Peyer's patch (tissue), 4 donors: ENCODE measurements around the gene RIMBP2.

Source experiments
- CTCF ChIP-seq, 6 experiments: fragments of 450-650 bp in 4 of 6; fragments of 200-600 bp in 2 of 6; sonication (generic) in 1 of 6; IDR thresholded peaks; one replicate each; pipeline ENCODE4 v1.5.1; 2017 to 2019; ENCODE audit warnings: antibody characterized with exemption in 6 of 6, mild to moderate bottlenecking in 3 of 6, moderate library complexity in 1 of 6
- POLR2A ChIP-seq, 2 donors: fragments of 450-650 bp; IDR thresholded peaks; one replicate each; pipeline ENCODE4 v1.5.1; 2017; ENCODE audit warnings: antibody characterized with exemption in 2 of 2, mild to moderate bottlenecking in 2 of 2, moderate library complexity in 2 of 2

GRCh38 chr12:130476451-130477135 lies 239.5 kb downstream of the RIMBP2 start:
- TF ChIP-seq CTCF (IDR thresholded peaks at IDR 0.05) (no peak), POLR2A (IDR thresholded peaks at IDR 0.05) (no peak)
